ELF-1 (cell line): ENCODE data around the gene USF1.
"Not testable (repeated sequence)": the region's sequence is repeated elsewhere in the genome, so short reads cannot be mapped to it uniquely, and the experiment has no call there.

ENCODE experiments used
- DNase-seq: peaks from one replicate; pipeline ENCODE4 v3.0.0-alpha.2; 2016; ENCODE audit warnings: low read depth, low spot score

Gene USF1

GRCh38 chr1:161079436-161080110, 33.8 kb upstream of the USF1 start:
- DNase-seq, result no peak

GRCh38 chr1:161077426-161077825, 31.6 kb upstream of the USF1 start:
- no peak for DNase-seq

- DNase-seq, result no peak
Observed at GRCh38 chr1:161076410-161076809, 30.6 kb upstream of the USF1 start.

DNA sequence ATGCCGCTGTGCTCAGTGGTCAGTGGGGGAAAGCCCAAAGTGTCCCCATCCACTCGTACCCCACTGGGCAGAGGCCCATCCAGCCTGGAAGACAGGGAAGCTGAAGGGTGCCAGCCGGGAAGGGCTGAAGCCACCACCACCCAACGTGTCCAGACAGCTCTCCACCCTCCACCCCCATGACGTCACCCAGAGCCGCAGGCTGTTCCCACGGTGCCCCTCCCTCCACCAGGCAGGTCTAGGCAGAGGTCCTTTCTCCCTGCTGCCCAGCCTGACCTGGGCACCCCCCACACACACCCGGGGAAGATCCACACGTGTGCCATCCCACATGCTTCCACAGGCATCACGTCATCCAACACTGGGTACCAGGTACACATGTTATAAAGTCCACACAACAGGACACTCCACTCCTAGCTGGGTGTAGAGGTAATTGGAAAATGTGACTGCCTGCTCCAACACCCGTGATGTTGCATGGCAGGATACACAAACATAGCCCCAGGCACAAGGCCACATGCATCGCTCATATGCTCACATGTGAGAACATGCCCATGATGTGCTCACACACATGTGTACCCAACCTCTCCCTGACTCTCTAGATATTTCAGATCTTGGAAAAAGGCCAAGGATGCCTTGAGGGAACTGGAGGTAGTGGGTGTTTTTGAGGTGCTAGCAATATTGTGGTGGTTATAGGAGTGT, 29.0 kb upstream of the USF1 start:
- no peak for DNase-seq

DNA sequence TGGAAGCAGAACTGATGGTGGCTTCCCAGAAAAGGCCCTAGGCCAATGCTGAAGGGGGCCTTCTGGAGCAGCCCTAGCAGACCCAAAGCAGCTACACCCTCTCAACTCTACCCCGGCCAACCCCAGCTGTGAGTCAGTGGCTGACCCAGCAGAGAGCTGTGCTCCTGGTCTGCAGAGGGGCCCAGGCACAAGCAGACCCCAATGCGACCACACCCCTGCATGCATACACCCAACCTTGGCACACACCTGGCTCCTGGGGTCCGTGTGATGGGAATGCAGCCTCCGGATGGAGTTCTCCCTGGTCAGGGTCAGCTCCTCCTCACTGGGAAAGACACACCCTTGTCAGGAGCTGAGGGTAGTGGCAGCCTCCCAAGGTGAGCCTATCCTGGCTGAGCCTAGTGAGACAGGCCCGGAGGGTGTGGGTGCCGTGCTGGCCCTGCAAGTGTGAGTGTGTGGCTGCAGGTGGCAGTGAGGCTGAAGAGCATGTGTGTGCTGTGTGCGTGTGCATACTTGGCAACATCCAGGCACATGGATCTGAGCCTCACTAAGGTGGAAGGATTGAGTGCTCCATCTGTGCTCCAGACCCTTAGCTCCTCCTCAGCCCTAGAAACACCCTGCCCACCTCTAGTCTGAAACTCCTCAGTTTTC, 27.8 kb upstream of the USF1 start:
- no peak for DNase-seq

DNA sequence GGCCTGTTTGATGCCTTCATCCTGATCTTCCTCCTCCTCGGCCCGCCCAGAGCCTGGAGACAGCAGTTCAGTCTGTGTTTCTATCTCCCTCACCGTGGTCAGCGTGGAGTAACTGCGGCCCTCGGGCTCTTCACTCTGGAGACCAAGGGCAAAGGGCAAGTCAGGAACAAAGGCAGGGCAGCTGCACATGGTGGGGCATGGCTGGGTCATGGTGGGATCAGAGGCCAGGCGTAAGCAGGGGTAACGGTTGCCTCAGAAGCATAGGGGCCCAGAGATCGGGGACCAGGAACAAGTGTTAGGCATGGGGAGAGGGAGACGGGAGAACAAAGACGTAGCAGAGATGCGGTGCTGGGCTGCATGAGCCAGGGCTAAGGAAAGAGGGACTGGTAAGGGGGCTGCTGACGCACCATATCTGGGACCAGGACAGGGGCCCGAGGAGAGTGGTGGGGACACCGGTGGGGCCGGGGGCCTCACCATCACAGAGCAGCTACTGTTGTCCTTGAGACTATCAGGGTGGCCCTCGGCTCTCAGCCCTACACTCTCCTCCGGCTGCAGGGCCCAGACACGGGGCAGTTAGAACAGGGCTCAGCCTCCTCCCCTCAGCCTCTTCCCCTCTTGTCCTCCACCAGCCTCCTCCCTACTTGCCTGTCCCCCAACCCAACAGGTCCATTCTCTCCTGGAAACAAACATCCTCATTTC, 27.1 kb upstream of the USF1 start:
- no peak for DNase-seq

DNA sequence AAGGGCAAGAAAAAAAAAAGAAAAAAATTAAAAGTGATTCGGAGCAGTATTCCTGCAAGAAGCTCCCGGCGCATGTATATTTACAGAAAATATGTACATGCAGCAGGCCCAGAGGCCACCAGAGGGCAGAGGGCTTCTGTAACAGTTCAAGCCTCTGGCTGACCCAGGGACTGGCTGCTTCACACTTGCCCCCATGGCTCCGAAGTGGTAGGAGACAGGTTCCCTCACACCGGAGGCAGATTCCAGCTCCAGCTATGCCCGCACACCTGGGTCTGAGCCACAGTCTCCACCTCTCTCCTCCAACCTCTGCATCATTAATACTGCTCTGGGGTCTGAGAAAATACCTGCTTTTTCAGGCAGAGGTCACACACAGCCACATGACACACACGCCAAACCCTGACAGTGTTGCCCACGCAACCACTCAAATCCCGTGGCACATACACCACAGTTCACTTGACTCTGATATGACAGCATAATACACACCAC, 26.2 kb upstream of the USF1 start:
- DNase-seq, result peak; percentile 74

DNA sequence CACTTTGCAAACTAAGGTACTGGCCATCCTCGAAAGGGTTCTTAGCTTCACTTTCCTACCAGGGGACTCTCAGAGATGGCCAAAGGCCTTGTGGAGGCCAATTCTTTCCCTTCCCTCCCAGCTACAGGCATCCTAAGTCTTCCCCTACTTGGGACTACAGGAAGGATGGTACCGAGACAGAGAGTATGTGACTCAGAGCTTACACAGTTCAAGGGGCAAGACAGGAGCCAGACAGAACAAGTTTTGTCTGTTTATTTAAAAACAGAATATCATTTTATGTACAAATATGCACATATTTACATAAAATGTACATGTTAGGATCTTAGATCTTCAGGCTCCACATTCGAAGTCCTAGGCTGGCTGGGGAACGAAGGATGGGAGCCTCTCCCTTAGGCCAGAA, 25.0 kb upstream of the USF1 start:
- DNase-seq, result no peak

DNA sequence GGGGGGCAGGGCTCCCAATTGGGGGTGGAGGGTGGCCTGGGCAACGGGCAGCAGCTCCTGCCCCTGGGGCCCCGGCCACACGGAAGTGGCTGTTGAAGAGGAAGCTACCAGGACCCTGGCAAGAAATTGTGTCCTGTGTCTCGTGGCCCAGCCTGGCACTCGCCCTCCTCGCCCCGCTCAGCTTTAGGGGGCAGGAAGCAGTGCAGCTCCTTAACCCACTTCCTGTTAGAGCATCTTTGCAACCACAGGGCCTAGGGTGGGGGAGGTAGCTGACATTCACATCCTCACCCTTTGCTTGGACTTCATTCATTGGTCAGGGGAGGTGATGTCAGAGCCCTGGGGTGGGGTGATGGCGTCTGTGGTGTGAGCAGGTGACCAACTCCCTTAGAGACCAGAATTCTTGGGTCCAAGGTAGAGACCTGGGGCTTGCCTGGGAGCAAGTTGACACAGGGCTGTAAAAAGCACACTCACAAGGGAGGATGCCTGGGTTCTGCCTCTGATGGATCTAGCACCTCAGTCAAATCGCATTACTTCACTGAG, 24.0 kb upstream of the USF1 start, which contains the start of gene ARHGAP30:
TSS of gene ARHGAP30 (minus strand) at position 161 of the 540 bp plus-strand sequence. CDS start 267 bp downstream, outside the sequence.
- no peak for DNase-seq

- DNase-seq, result no peak
Observed at GRCh38 chr1:161069241-161069640, 23.5 kb upstream of the USF1 start.

DNA sequence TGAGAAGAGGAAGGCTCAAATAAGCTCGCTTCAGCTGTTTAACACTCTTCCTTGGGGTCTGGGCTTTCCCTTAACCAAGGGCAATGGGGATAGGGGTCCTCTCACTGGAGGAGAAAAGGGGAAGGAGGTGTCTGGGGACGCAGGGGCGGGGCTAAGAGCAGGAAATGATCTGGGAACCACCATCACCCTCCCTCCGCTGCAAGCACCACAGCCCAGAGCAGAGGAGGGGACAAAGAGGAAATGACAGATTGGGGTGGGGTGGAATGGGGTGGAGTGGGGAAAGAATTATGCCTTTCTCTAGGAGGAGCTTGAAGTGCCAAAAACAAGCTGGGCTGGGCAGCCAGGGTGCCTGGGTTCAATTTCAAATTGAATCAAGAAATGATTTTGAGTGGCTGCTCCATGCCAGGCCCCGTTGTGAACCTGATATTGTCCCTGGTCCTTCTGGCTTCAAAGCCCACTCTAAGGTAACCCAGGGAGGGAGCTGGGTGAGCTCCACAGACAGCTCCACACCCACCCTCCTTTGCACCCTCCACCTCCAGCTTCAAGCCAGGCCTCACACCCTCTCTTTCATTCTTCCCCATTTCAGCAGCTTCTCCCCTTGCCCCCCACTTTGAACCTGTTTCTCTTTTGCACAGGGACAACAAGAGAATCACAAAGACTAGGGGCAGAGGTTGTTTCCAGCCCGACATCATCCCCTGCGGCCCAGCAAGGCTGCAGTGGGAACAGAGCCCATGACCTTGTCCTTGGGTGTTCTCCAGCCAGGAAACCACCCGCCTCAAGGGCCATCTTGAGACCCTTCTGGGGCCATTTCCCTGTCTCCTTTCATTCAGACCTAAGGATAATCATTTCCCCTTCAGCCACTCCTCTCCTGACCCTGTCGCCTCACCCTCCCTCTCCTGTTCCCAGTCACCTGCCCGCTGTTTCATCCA, 22.8 kb upstream of the USF1 start:
- DNase-seq, result no peak

- no peak for DNase-seq
Observed at GRCh38 chr1:161066694-161067093, 20.9 kb upstream of the USF1 start.

DNA sequence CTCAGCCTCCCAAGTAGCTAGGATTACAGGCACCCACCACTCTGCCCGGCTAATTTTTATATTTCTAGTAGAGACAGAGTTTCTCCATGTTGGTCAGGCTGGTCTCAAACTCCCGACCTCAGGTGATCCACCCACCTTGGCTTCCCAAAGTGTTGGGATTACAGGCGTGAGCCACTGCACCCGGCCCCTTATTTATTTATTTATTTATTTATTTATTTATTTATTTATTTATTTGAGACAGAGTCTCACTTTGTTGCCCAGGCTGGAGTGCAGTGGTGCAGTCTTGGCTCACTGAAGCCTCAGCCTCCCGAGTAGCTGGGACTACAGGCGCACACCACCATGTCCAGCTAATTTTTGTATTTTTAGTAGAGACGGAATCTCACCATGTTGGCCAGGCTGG, 19.9 kb upstream of the USF1 start:
- not testable (repeated sequence) for DNase-seq

- DNase-seq, result not testable (repeated sequence)
Observed at GRCh38 chr1:161063936-161064335, 18.2 kb upstream of the USF1 start.

DNA sequence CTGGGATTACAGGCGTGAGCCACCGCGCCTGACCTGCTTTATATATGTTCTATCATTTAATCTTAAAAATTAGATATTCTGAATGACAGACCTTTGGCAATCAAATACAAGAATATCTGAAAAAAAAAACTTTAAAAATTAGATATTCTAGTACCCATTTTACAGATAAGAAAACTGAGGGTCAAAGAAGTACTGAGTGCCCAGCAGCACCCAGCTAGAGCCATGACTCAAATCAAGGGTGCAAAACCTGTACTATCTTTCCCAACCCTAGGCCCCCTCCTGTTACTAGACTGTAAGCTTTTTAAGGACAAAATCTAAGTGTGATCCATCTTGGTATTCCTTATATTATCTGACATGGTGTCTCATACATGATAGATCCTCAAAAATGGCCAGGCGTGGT, 15.6 kb upstream of the USF1 start:
- DNase-seq, result no peak

GRCh38 chr1:161059293-161059692, 13.5 kb upstream of the USF1 start:
- no peak for DNase-seq

- no peak for DNase-seq
Observed at GRCh38 chr1:161054805-161055204, 9.0 kb upstream of the USF1 start.

DNA sequence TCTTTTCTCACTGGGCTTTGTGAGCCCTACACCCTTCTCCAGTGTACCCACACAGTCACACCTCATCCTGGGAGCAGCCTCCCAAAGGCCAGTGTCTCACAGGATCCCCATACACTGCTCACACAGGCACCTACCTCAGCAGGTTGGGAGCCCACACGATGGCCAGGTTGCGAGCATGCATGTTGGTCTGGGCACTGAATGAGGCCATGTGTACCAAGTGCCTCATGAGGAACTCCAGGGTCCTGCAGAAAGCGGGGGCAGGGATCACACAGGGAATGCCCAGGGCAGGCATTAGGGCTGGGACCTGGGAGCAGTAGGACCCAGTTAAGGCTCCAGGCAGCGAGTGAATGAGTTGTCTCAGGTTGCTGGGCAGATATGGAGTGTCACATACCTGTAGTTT, 8.5 kb upstream of the USF1 start:
- DNase-seq, result no peak

- no peak for DNase-seq
Observed at GRCh38 chr1:161052899-161053298, 7.1 kb upstream of the USF1 start.

- no peak for DNase-seq
Observed at GRCh38 chr1:161051219-161051618, 5.4 kb upstream of the USF1 start.
